Inferior parietal cortex (tissue), 1 donor: ENCODE data around the gene PRRC2B.
"Not testable (repeated sequence)": the region's sequence is repeated elsewhere in the genome, so short reads cannot be mapped to it uniquely, and the experiment has no call there.

Experiments
- DNase-seq: peaks from one replicate; pipeline ENCODE4 v3.0.0-alpha.2; 2016; ENCODE audit errors: extremely low spot score

Gene PRRC2B

GRCh38 chr9:131539223-131539923, 145.5 kb downstream of the PRRC2B start:
- no peak for DNase-seq

- no peak for DNase-seq
These were observed 149.3 kb downstream of the PRRC2B start for GRCh38 chr9:131543141-131543540.

GRCh38 chr9:131545003-131545785, 151.3 kb downstream of the PRRC2B start, which contains the start of gene PRRT1B:
Gene PRRT1B (plus strand): TSS chr9:131545523. CDS start chr9:131545616, 93 bp downstream.
- no peak for DNase-seq

DNA sequence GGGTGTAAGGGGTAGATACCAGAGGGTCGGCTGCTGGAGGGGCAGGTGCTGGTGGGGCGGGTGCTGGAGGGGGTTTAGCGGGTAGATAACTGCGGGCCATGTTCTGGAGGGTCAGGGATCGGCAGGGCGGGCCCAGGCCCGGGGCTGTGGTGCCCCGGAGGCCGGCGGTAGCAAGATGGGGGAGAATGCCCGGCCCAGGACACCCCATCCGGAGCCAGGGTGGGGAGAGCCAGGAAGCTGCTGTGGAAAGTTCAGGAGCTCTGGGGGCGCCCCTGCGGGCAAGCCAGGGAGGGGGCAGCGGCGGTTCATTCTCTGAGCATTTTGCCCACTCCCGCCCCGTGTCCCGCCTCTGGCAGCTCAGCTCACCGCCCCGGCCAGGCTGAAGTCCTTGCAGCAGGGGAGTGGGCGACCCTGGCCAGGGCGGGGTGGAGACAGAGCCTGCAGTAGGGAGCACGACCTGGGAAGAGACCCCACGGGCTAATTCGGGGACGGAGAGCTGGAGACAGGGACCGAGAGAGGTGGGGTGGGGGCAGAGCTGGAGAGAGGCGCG, 152.0 kb downstream of the PRRC2B start:
- no peak for DNase-seq

DNA sequence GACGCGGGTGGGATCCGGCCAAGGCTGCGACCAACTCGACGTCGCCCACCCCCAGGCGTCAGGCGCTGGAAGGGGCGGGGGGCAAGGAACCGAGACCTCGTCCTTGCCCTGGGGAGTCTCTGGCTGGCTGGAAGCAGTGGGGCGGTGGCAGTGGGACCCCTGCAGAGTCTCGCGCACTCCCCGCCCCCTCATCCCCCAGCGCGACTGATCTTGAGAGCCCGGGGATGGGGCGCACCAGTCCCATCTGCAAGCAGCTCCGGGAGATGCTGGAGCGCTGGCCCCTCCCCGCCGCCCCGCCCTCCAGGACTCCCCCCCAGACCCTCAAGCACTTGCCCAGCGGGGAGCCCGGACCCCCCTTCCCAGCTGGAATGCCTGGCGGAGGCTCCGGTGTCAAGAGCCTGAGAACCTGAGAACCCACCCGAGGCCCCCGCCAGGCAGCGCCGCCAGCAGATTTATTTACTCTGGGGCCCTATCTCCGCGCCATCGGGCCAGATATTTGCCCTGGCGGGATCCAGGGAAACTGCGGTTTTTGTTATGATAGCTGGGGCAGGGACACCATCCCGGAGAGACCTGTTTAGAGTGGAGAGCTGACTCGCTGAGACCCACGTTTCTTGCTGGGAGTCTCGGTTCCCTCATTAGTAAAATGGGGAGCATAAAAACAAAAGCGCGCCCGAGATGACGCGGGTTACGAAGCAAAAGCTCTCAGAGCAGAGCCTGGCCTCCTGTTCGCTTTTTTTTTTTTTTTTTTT, 152.6 kb downstream of the PRRC2B start:
- no peak for DNase-seq

DNA sequence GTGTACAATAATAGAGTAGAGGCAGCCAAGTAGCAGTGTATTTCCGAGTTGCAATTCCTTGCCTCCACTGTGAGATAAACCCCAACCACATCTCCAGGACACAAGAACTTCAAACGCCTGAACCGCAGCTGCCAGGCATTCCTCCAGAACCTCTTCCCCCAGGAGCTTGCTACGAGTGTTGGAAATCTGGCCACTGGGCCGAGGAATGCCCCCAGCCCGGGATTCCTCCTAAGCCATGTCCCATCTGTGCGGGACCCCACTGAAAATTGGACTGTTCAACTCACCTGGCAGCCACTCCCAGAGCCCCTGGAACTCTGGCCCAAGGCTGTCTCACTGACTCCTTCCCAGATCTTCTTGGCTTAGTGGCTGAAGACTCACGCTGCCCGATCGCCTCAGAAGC, 155.3 kb downstream of the PRRC2B start:
- not testable (repeated sequence) for DNase-seq
